Osteoblast (primary cell): ENCODE results near the gene PDGFB. TPM values are rescaled to one million over a fixed set of nuclear protein-coding genes. Genes with fewer than 3 reads are reported as not detected.

Source experiments
- DNase-seq: peaks from one replicate; pipeline ENCODE4 v3.0.0; 2011; ENCODE audit warnings: low spot score, mixed read lengths; ENCODE audit not compliant: insufficient read length; ENCODE audit errors: missing footprints
- H2AFZ ChIP-seq: 2 replicates; pipeline ENCODE4 v1.6.0; 2011; ENCODE audit warnings: mild to moderate bottlenecking, low read length
- H3K27ac ChIP-seq: 2 replicates; pipeline ENCODE4 v1.5.1; 2011; ENCODE audit warnings: mild to moderate bottlenecking, low read depth, low read length, moderate library complexity
- H3K27me3 ChIP-seq: 2 replicates; pipeline ENCODE4 v1.6.0; 2012; ENCODE audit warnings: mild to moderate bottlenecking, control low read depth, inconsistent platforms, low read length, moderate library complexity; ENCODE audit not compliant: insufficient read depth
- H3K36me3 ChIP-seq: 2 replicates; pipeline ENCODE4 v1.5.1; 2011; ENCODE audit warnings: mild to moderate bottlenecking, low read length, control low read depth, moderate library complexity; ENCODE audit not compliant: insufficient read depth
- H3K4me1 ChIP-seq: 2 replicates; pipeline ENCODE4 v1.5.1; 2011; ENCODE audit warnings: mild to moderate bottlenecking, low read length, control low read depth, moderate library complexity; ENCODE audit not compliant: insufficient read depth
- H3K4me2 ChIP-seq: 2 replicates; pipeline ENCODE4 v1.6.0; 2011; ENCODE audit warnings: mild to moderate bottlenecking, low read length; ENCODE audit not compliant: insufficient read depth
- H3K4me3 ChIP-seq: fragments of 200-600 bp; sonication (generic); 3 replicates; pipeline ENCODE4 v1.5.1; 2012; ENCODE audit warnings: mild to moderate bottlenecking, low read length, inconsistent platforms; ENCODE audit not compliant: insufficient read depth
- H3K79me2 ChIP-seq: 2 replicates; pipeline ENCODE4 v1.6.0; 2012; ENCODE audit warnings: mild to moderate bottlenecking, low read length, control low read depth, inconsistent platforms; ENCODE audit not compliant: insufficient read depth
- H3K9me3 ChIP-seq: 2 replicates; pipeline ENCODE4 v1.5.1; 2011; ENCODE audit warnings: low read depth, low read length, control low read depth
- H4K20me1 ChIP-seq: 2 replicates; pipeline ENCODE4 v1.6.0; 2012; ENCODE audit warnings: mild to moderate bottlenecking, low read length, control low read depth; ENCODE audit not compliant: insufficient read depth
- total RNA-seq: library from RNA; depleted of rRNA; stranded (reverse); fragments of >200 nt; gene quantifications from 2 replicates; pipeline ENCODE4 v1.2.3, GENCODE V29; 2012
- TF ChIP-seq, protein P1 (sequence below): IDR thresholded peaks from 2 replicates; pipeline ENCODE4 v1.5.1; 2011; ENCODE audit warnings: mild to moderate bottlenecking, low read depth, low read length, moderate library complexity; ENCODE audit errors: extremely low read depth

Gene PDGFB
- total RNA-seq, 1 donor = under 0.01 TPM

DNA sequence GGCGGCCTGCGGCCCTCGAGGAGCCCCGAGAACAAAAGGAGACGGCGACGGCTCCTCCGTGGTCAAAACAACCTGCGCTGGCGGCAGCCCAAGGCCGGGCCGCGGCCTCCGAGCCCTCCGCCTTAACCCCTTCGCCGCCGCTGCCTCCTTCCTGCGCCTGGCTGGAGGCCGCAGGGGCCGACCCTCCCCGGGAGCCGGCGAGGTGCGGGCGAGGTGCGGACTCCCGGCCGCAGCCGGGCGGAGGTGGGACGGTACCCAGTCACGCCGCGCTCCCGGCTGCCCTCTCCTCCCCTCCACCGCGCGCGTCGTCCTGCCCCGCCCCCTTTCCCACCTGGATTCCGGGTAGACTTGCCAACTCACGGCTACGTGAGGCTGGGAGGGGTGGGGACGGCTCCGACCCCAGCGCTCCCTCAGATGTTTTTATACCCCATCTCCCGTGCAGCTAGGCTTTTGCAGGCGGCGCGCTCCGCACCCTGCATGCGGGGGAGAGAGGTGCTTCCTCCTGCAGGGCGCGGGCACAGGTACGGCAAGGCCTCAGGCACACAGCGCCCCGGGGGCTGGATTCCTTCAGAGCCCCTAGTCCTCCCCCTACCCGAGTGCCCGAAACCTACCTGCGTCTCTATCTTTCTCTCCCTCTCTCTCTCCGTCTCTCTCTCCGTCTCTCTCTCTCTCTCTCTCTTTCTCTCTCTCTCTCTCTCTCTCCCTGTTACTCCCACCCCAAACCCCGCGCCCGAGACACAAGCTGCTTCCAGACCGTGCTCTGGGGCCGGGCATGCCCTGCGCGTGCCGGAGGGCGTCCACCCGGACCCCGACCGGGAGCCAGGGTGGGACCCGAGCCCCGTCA lies 2.0 kb downstream of the PDGFB start:
- Histone ChIP-seq H3K27ac (no peak overlapping the region), H2AFZ (no peak overlapping the region), H4K20me1 (no peaks in the 10 kb centered on the region), H3K4me1 (no peaks in the 10 kb centered on the region), H3K4me2 (no peak overlapping the region), H3K36me3 (no peaks in the 10 kb centered on the region), H3K27me3 (peaks cover 69% of the 10 kb centered on the region), H3K9me3 (no peaks in the 10 kb centered on the region), H3K79me2 (no peaks in the 10 kb centered on the region), H3K4me3 (no peak overlapping the region)
- TF ChIP-seq, protein P1, sequence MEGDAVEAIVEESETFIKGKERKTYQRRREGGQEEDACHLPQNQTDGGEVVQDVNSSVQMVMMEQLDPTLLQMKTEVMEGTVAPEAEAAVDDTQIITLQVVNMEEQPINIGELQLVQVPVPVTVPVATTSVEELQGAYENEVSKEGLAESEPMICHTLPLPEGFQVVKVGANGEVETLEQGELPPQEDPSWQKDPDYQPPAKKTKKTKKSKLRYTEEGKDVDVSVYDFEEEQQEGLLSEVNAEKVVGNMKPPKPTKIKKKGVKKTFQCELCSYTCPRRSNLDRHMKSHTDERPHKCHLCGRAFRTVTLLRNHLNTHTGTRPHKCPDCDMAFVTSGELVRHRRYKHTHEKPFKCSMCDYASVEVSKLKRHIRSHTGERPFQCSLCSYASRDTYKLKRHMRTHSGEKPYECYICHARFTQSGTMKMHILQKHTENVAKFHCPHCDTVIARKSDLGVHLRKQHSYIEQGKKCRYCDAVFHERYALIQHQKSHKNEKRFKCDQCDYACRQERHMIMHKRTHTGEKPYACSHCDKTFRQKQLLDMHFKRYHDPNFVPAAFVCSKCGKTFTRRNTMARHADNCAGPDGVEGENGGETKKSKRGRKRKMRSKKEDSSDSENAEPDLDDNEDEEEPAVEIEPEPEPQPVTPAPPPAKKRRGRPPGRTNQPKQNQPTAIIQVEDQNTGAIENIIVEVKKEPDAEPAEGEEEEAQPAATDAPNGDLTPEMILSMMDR = no peak
- no peak for DNase-seq

DNA sequence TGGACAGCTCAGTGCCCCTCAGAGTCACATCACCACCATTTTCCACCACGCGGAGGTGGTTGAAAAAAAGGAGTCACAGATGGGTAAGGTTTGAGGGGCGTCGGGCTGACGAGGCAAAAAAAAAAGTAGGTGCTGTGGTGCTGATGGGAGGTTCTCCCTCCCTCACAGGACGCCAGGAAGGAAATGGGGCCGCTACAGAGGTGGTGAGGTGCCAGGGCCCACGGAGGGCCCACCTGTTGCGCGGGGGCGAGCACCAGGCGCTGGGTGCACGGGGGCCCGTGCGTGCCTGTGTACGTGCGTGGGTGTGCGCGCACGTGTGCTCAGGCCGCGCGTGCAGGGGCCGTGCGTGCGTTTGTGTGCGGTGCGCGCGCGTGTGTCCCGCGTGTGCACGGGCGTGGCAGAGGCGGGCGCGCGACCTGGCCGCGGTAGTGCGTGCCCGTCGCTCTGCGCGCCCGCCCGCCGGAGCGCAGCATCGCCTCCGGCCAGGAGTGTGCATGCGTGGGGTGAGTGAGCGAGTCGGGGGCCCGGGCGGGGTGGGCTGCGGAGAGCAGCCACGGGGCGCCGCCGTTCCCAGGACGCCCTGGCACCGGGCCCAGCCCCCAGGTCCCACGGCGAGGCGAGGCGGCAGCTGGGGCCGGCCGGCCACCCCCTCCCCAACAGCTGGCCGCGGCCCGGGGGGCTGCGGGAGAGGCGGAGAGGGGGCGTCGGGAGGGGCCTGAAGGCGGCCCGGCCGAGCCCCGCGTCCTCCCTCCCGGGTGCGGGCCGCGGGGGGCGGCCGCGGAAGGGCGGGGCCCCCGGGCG lies 2.8 kb downstream of the PDGFB start:
- DNase-seq = no peak
- Histone ChIP-seq H3K79me2 (no peaks in the 10 kb centered on the region), H3K4me1 (no peaks in the 10 kb centered on the region), H4K20me1 (no peaks in the 10 kb centered on the region), H3K4me3 (no peak overlapping the region), H3K36me3 (no peaks in the 10 kb centered on the region), H3K27me3 (peaks cover 72% of the 10 kb centered on the region), H3K27ac (no peak overlapping the region), H3K4me2 (no peak overlapping the region), H3K9me3 (no peaks in the 10 kb centered on the region), H2AFZ (no peak overlapping the region)
- TF ChIP-seq, protein P1 = no peak

DNA sequence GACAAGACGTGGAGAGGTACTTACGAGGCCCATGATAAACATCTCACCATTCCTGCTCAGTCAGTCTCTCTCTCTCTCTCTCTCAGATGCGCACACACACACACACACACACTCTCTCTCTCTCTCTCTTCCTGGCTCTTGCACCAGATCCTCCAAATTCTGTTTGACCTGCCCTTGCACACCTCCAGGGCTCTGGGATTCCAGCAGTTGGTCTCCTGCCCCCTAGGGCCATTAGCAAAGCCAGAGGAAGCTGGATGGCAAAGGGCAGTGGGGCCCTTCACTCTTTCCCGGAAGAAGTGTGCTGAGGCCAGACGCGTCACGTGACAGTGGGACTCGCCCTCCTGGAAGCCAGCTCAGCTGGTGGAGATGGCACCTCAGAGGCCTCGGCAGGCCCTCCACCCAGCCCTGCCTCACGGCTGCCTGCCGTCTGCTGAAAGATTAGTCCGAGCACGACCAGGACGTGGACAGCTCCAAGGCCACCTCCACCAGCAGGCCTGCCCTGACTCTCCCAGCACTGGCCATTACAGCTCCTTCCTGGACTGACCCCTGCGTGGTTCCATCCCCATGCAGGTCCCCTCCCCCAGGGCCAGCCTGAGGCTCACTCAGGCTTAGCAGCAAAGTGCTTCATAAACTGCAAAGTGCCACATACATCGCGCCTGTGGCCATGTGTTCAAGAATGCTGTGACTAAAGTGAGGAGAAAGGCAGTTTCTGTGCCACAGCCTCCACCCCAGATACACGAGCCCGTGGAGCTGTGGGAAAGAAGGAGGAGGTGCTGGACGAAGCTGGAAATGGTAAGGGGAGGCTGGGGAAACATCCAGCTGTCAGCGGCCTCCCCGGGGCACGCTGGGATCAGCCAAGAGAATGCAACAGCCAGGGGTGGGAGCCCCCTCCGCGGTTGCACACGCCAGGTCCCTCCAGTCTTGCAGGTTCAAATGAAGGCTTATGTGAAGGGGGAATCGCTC lies 3.7 kb downstream of the PDGFB start:
- Histone ChIP-seq H3K4me2 (no peak overlapping the region), H3K27me3 (peaks cover 72% of the 10 kb centered on the region), H3K9me3 (no peaks in the 10 kb centered on the region), H2AFZ (no peak overlapping the region), H4K20me1 (no peaks in the 10 kb centered on the region), H3K4me3 (no peak overlapping the region), H3K36me3 (no peaks in the 10 kb centered on the region), H3K4me1 (no peaks in the 10 kb centered on the region), H3K27ac (no peak overlapping the region), H3K79me2 (no peaks in the 10 kb centered on the region)
- no peak for DNase-seq
- TF ChIP-seq, protein P1 = no peak
